Neural cell (in vitro differentiated cells): ENCODE data around the gene ARHGAP42. TPM values are rescaled to one million over a fixed set of nuclear protein-coding genes. Genes with fewer than 3 reads are reported as not detected.

Experiments
- H2AFZ ChIP-seq: fragments of 200-600, 300-800 bp; sonication (generic), shearing (Covaris generic); 2 replicates; pipeline ENCODE4 v1.6.0; 2014; ENCODE audit warnings: low read depth, mild to moderate bottlenecking, antibody characterized with exemption, low read length, moderate library complexity
- H3F3A ChIP-seq: fragments of 200-600 bp; shearing (Covaris generic); 2 replicates; pipeline ENCODE4 v1.6.1; 2016; ENCODE audit warnings: mild to moderate bottlenecking, moderate library complexity, mixed read lengths, antibody characterized with exemption, low read length; ENCODE audit not compliant: insufficient read depth, poor library complexity, severe bottlenecking
- H3K27ac ChIP-seq: fragments of 200-600, 300-800 bp; sonication (generic), shearing (Covaris generic); 2 replicates; pipeline ENCODE4 v1.5.1; 2014; ENCODE audit warnings: mild to moderate bottlenecking, low read length, moderate library complexity
- H3K27me3 ChIP-seq: fragments of 300-800, 200-600 bp; sonication (generic), shearing (Covaris generic); 2 replicates; pipeline ENCODE4 v1.6.0; 2014; ENCODE audit warnings: mild to moderate bottlenecking, low read depth, low read length, moderate library complexity; ENCODE audit not compliant: insufficient read depth
- H3K36me3 ChIP-seq: fragments of 300-800, 200-600 bp; sonication (generic), shearing (Covaris generic); 2 replicates; pipeline ENCODE4 v1.5.1; 2014; ENCODE audit warnings: mild to moderate bottlenecking, antibody characterized with exemption, low read length, moderate library complexity; ENCODE audit not compliant: insufficient read depth
- H3K4me2 ChIP-seq: fragments of 300-800, 200-600 bp; sonication (generic), shearing (Covaris generic); 2 replicates; pipeline ENCODE4 v1.6.0; 2014; ENCODE audit warnings: mild to moderate bottlenecking, low read length
- H3K4me3 ChIP-seq: fragments of 300-800, 200-600 bp; sonication (generic), shearing (Covaris generic); 2 replicates; pipeline ENCODE4 v1.5.1; 2014; ENCODE audit warnings: mild to moderate bottlenecking, low read length, moderate library complexity
- H3K79me2 ChIP-seq: fragments of 200-600 bp; shearing (Covaris generic); replicated peaks from 2 replicates; pipeline ENCODE4 v1.6.0; 2014; ENCODE audit warnings: mild to moderate bottlenecking, low read length, moderate library complexity; ENCODE audit not compliant: insufficient read depth
- H3K9ac ChIP-seq: fragments of 300-800, 200-600 bp; sonication (generic), shearing (Covaris generic); 2 replicates; pipeline ENCODE4 v1.6.1; 2016; ENCODE audit warnings: mild to moderate bottlenecking, low read length, mixed read lengths
- H3K9me2 ChIP-seq: fragments of 200-600 bp; shearing (Covaris generic); 2 replicates; pipeline ENCODE4 v1.6.1; 2016; ENCODE audit warnings: mild to moderate bottlenecking, low read length, mixed read lengths; ENCODE audit not compliant: insufficient read depth
- H3K9me3 ChIP-seq: fragments of 200-600, 300-800 bp; sonication (generic), shearing (Covaris generic); 2 replicates; pipeline ENCODE4 v1.6.1; 2016; ENCODE audit warnings: mild to moderate bottlenecking, mixed run types, low read length, moderate library complexity, mixed read lengths
- H4K20me1 ChIP-seq: fragments of 200-600 bp; shearing (Covaris generic); 2 replicates; pipeline ENCODE4 v1.6.1; 2016; ENCODE audit warnings: mild to moderate bottlenecking, mixed run types; ENCODE audit not compliant: insufficient read depth
- CTCF ChIP-seq: fragments of 450-650 bp; IDR thresholded peaks from 2 replicates; pipeline ENCODE4 v1.5.1; 2014; ENCODE audit warnings: antibody characterized with exemption, mild to moderate bottlenecking, moderate library complexity; ENCODE audit not compliant: poor library complexity, severe bottlenecking
- EP300 ChIP-seq: fragments of 450-650 bp; conservative IDR thresholded peaks from 2 replicates; pipeline ENCODE4 v1.6.1; 2014; ENCODE audit warnings: antibody characterized with exemption, mild to moderate bottlenecking, moderate library complexity; ENCODE audit not compliant: poor library complexity, severe bottlenecking
- EZH2 ChIP-seq: fragments of 200-600, 300-800 bp; shearing (Covaris generic), sonication (generic); IDR thresholded peaks from 2 replicates; pipeline ENCODE4 v1.6.1; 2014; ENCODE audit warnings: antibody characterized with exemption, low read length, borderline replicate concordance, mild to moderate bottlenecking; ENCODE audit not compliant: insufficient read depth, poor library complexity, severe bottlenecking
- MXI1 ChIP-seq: fragments of 450-650 bp; conservative IDR thresholded peaks from 2 replicates; pipeline ENCODE4 v1.6.1; 2014; ENCODE audit warnings: antibody characterized with exemption, mild to moderate bottlenecking; ENCODE audit not compliant: poor library complexity, severe bottlenecking
- POLR2AphosphoS5 ChIP-seq: IDR thresholded peaks from 2 replicates; pipeline ENCODE4 v1.6.1; 2012
- RAD21 ChIP-seq: fragments of 450-650 bp; conservative IDR thresholded peaks from 2 replicates; pipeline ENCODE4 v1.6.1; 2014; ENCODE audit warnings: antibody characterized with exemption, mild to moderate bottlenecking, moderate library complexity
- REST ChIP-seq: IDR thresholded peaks from 2 replicates; pipeline ENCODE4 v1.6.1; 2012; ENCODE audit warnings: borderline replicate concordance
- SMC3 ChIP-seq: fragments of 450-650 bp; conservative IDR thresholded peaks from 2 replicates; pipeline ENCODE4 v1.6.1; 2014; ENCODE audit warnings: antibody characterized with exemption, mild to moderate bottlenecking, moderate library complexity; ENCODE audit not compliant: poor library complexity
- TAF1 ChIP-seq: IDR thresholded peaks from 2 replicates; pipeline ENCODE4 v1.6.1; 2012; ENCODE audit warnings: low read depth
- polyA plus RNA-seq: library from polyadenylated mRNA; depleted of rRNA; stranded (reverse); fragments of >200 nt; gene quantifications from 2 replicates; pipeline ENCODE4 v1.2.3, GENCODE V29; 2014

ARHGAP42 gene
- polyA plus RNA-seq, 1 donor from 2014 or later: 0.64 TPM

- no peak overlapping the region for H3K4me3 ChIP-seq
- no peaks in the 10 kb centered on the region for H3K79me2 ChIP-seq
- H4K20me1 ChIP-seq: no peaks in the 10 kb centered on the region
- TF ChIP-seq EZH2 (no peak), CTCF (no peak), REST (no peak)
- H3K9ac ChIP-seq: no peak overlapping the region
- H3K27ac ChIP-seq: no peak overlapping the region
- H3K9me3 ChIP-seq: no peaks in the 10 kb centered on the region
- H3F3A ChIP-seq: no peaks in the 10 kb centered on the region
- H3K4me2 ChIP-seq: no peak overlapping the region
- no peak overlapping the region for H2AFZ ChIP-seq
- no peaks in the 10 kb centered on the region for H3K36me3 ChIP-seq
- H3K9me2 ChIP-seq: no peaks in the 10 kb centered on the region
- no peaks in the 10 kb centered on the region for H3K27me3 ChIP-seq
Observed at GRCh38 chr11:100902454-100903141, 215.5 kb downstream of the ARHGAP42 start.

GRCh38 chr11:100903284-100903683 lies 216.2 kb downstream of the ARHGAP42 start:
- H2AFZ ChIP-seq: no peak overlapping the region
- TF ChIP-seq CTCF: no peak
- TF ChIP-seq SMC3: no peak
- no peak for TF ChIP-seq EZH2
- TF ChIP-seq MXI1: no peak
- no peak for TF ChIP-seq TAF1
- TF ChIP-seq EP300: no peak
- TF ChIP-seq RAD21: no peak
- TF ChIP-seq POLR2AphosphoS5: no peak
- no peak for TF ChIP-seq REST
- H3K9me2 ChIP-seq: no peaks in the 10 kb centered on the region
- H4K20me1 ChIP-seq: no peaks in the 10 kb centered on the region
- H3K27me3 ChIP-seq: no peaks in the 10 kb centered on the region
- H3K36me3 ChIP-seq: no peaks in the 10 kb centered on the region
- no peaks in the 10 kb centered on the region for H3F3A ChIP-seq
- H3K79me2 ChIP-seq: no peaks in the 10 kb centered on the region
- no peaks in the 10 kb centered on the region for H3K9me3 ChIP-seq
- no peak overlapping the region for H3K27ac ChIP-seq
- H3K4me3 ChIP-seq: no peak overlapping the region
- H3K4me2 ChIP-seq: no peak overlapping the region
- no peak overlapping the region for H3K9ac ChIP-seq
